Common myeloid progenitor, CD34-positive (primary cell): ENCODE data around the gene CDC20B.

Experiments
- CTCF ChIA-PET: fragments of 350-600 bp; sonication (Branson Sonifier 250); formaldehyde crosslinking; loops from one replicate; lab custom pipeline; 2021; ENCODE audit warnings: antibody characterized with exemption; lab: Charles Lee
- POLR2A ChIA-PET: fragments of 350-600 bp; sonication (Branson Sonifier 250); formaldehyde crosslinking; loops from one replicate; lab custom pipeline; 2021; ENCODE audit warnings: antibody characterized with exemption; lab: Charles Lee
- DNase-seq, 3 donors: peaks; one replicate each; pipeline versions ENCODE4 v3.0.0 to v3.0.0-alpha.2; 2013
- H3K27ac ChIP-seq, 2 experiments: 1 replicate in 1 of 2; 2 replicates in 1 of 2; pipeline ENCODE4 v1.7.0; 2013; ENCODE audit warnings: inconsistent platforms in 2 of 2, low read length in 2 of 2, mild to moderate bottlenecking in 2 of 2, low read depth in 1 of 2, moderate library complexity in 1 of 2; ENCODE audit not compliant: severe bottlenecking in 2 of 2, insufficient read depth in 1 of 2, poor library complexity in 1 of 2
- H3K27me3 ChIP-seq, 5 experiments: replicated peaks in 2 of 5; 1 replicate in 3 of 5; 2 replicates in 2 of 5; pipeline versions ENCODE4 v1.6.1 to v1.7.0; 2013; ENCODE audit warnings: low read length in 4 of 5, mild to moderate bottlenecking in 2 of 5, moderate library complexity in 2 of 5, inconsistent platforms in 1 of 5; ENCODE audit not compliant: insufficient read depth in 5 of 5, control insufficient read depth in 4 of 5
- H3K36me3 ChIP-seq, 4 experiments: 1 replicate in 2 of 4; 2 replicates in 2 of 4; pipeline versions ENCODE4 v1.6.1 to v1.7.0; 2013; ENCODE audit warnings: low read length in 3 of 4, control low read depth in 1 of 4, mild to moderate bottlenecking in 1 of 4; ENCODE audit not compliant: control insufficient read depth in 4 of 4, insufficient read depth in 4 of 4
- H3K4me1 ChIP-seq, 4 experiments: 1 replicate in 3 of 4; 2 replicates in 1 of 4; pipeline versions ENCODE4 v1.6.1 to v1.7.1; 2013; ENCODE audit warnings: low read length in 3 of 4, mild to moderate bottlenecking in 3 of 4, control low read depth in 1 of 4, inconsistent platforms in 1 of 4, moderate library complexity in 1 of 4; ENCODE audit not compliant: control insufficient read depth in 4 of 4, insufficient read depth in 4 of 4; ENCODE audit errors: control extremely low read depth in 1 of 4
- H3K4me3 ChIP-seq, 7 experiments: 1 replicate in 4 of 7; 2 replicates in 3 of 7; pipeline versions ENCODE4 v1.5.1 to v1.7.0; 2013; ENCODE audit warnings: mild to moderate bottlenecking in 7 of 7, low read length in 6 of 7, moderate library complexity in 6 of 7, inconsistent platforms in 2 of 7, low read depth in 2 of 7, control low read depth in 1 of 7; ENCODE audit not compliant: insufficient read depth in 4 of 7, control insufficient read depth in 1 of 7; ENCODE audit errors: extremely low read depth in 1 of 7
- H3K9me3 ChIP-seq, 5 experiments: 1 replicate in 4 of 5; 2 replicates in 1 of 5; pipeline versions ENCODE4 v1.6.1 to v1.7.1; 2013; ENCODE audit warnings: low read length in 4 of 5, mild to moderate bottlenecking in 2 of 5, inconsistent platforms in 1 of 5, low read depth in 1 of 5, moderate library complexity in 1 of 5; ENCODE audit not compliant: control insufficient read depth in 4 of 5, insufficient read depth in 2 of 5; ENCODE audit errors: control extremely low read depth in 1 of 5
- WGBS: methylation state at CpG from one replicate; pipeline ENCODE4 v1.1.5; 2013; ENCODE audit not compliant: insufficient coverage; 5-methylcytosine and 5-hydroxymethylcytosine counted together

The CDC20B gene

GRCh38 chr5:55205001-55205400, 32.0 kb upstream of the CDC20B start:
- no peak for DNase-seq
- H3K4me1 ChIP-seq, result no peaks in the 10 kb centered on the region
- ChIA-PET CTCF (interaction anchor here (1.1 kb wide), 1 partner anchor 29 kb away, joined by 3 read pairs; no protein-coding TSS in a partner anchor), POLR2A (no interaction called here)
- H3K4me3 ChIP-seq, result no peak overlapping the region
- peaks cover 2 to 25% (median 6%) of the 10 kb centered on the region in 5 experiments for H3K27me3 ChIP-seq
- no peaks in the 10 kb centered on the region for H3K36me3 ChIP-seq
- WGBS, result 0% methylated on average over 2 of the region's 2 CpGs
- H3K27ac ChIP-seq, result no peak overlapping the region
- H3K9me3 ChIP-seq, result no peaks in the 10 kb centered on the region

DNA sequence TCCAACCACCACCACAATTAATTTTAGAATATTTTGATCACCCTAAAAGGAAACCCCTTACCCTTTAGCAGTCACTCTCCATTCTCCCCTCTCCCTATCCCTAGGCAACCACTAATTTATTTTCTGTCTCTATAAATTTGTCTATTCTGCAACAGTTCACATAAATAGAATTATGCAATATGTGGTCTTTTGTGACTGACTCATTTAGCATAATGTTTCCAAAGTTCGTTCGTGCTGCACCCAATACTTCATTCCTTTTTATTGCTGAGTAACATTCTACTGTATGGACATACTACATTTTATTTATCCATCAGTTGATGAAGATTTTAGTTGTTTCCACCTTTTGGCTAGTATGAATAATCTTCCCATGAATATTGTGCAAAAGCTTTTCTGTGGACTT, 18.2 kb upstream of the CDC20B start:
- Histone ChIP-seq H3K4me1 (no peaks in the 10 kb centered on the region), H3K27ac (no peak overlapping the region), H3K27me3 (peaks cover 7 to 59% (median 8%) of the 10 kb centered on the region in 5 experiments), H3K9me3 (no peaks in the 10 kb centered on the region), H3K4me3 (no peak overlapping the region), H3K36me3 (no peaks in the 10 kb centered on the region)
- ChIA-PET POLR2A (no interaction called here), CTCF (interaction anchor here (1.0 to 1.9 kb wide), 2 partner anchors 16 to 22 kb away, joined by 3 to 5 read pairs; no protein-coding TSS in a partner anchor)
- no peak for DNase-seq
- no CpG with 5 or more reads among the region's 2 CpGs for WGBS

- peaks cover 7 to 65% (median 18%) of the 10 kb centered on the region in 5 experiments for H3K27me3 ChIP-seq
- H3K4me3 ChIP-seq, result no peak overlapping the region
- H3K36me3 ChIP-seq, result no peaks in the 10 kb centered on the region
- ChIA-PET POLR2A (no interaction called here), CTCF (interaction anchor here (1.0 to 2.7 kb wide), 7 partner anchors 8 to 39 kb away, joined by 3 to 9 read pairs (median 3); no protein-coding TSS in a partner anchor)
- peaks cover 0 to 1% (median 0%) of the 10 kb centered on the region in 5 experiments for H3K9me3 ChIP-seq
- H3K4me1 ChIP-seq, result no peaks in the 10 kb centered on the region
- DNase-seq, result no peak
- 94% methylated on average over 2 of the region's 6 CpGs for WGBS
- H3K27ac ChIP-seq, result no peak overlapping the region
These were observed 15.9 kb upstream of the CDC20B start for GRCh38 chr5:55188656-55189540.

GRCh38 chr5:55187370-55187769, 14.4 kb upstream of the CDC20B start:
- Histone ChIP-seq H3K27me3 (peaks cover 7 to 64% (median 16%) of the 10 kb centered on the region in 5 experiments), H3K36me3 (no peaks in the 10 kb centered on the region), H3K4me1 (no peaks in the 10 kb centered on the region), H3K27ac (no peak overlapping the region), H3K4me3 (no peak overlapping the region), H3K9me3 (peaks cover 0 to 5% (median 3%) of the 10 kb centered on the region in 5 experiments)
- POLR2A ChIA-PET, result interaction anchor here (0.7 kb wide), 1 partner anchor 434 kb away, joined by 4 read pairs; no protein-coding TSS in a partner anchor
- 65% methylated on average over 2 of the region's 4 CpGs for WGBS
- CTCF ChIA-PET, result interaction anchor here (0.6 to 1.7 kb wide), 9 partner anchors 9 to 51 kb away, joined by 3 to 7 read pairs (median 3); partner anchors contain the start of gene CDC20B
- DNase-seq, result peak in 2 of 3 donors; percentile 36 to 42

DNA sequence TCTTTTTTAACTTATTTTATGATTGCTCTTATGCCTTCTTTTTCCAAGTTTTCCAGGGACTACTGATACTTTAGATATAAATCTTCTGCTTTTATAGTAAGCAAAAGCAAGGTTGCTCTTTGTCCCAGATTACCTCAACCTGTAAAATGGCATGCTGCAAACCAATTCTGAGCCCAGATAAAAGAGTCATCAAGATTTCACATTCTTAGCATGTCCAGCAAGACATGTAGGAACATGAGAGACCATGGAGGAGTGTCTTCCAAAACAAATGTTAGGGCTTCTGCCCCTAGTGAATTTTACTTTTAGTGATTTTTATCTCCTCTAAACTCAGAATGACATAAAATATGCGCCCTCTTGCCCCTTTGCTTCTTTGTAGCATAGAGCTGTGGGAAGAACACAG, 7.0 kb upstream of the CDC20B start:
- no peak overlapping the region for H3K27ac ChIP-seq
- peaks cover 27 to 85% (median 31%) of the 10 kb centered on the region in 5 experiments for H3K27me3 ChIP-seq
- WGBS, result 100% methylated on average over 1 of the region's 1 CpG
- H3K4me3 ChIP-seq, result no peak overlapping the region
- H3K9me3 ChIP-seq, result peaks cover 0 to 5% (median 3%) of the 10 kb centered on the region in 5 experiments
- DNase-seq, result no peak
- H3K4me1 ChIP-seq, result peaks cover 5 to 16% (median 9%) of the 10 kb centered on the region in 4 experiments
- ChIA-PET POLR2A (no interaction called here), CTCF (interaction anchor here (1.4 to 1.7 kb wide), 2 partner anchors 9 to 10 kb away, joined by 3 to 9 read pairs; no protein-coding TSS in a partner anchor)
- no peaks in the 10 kb centered on the region for H3K36me3 ChIP-seq

GRCh38 chr5:55177078-55177477, 4.1 kb upstream of the CDC20B start:
- WGBS, result no CpG with 5 or more reads among the region's 2 CpGs

More at GRCh38 chr5:55177078-55177477, 4.1 kb upstream of the CDC20B start:
- no peak overlapping the region for H3K27ac ChIP-seq
- H3K36me3 ChIP-seq, result no peaks in the 10 kb centered on the region
- DNase-seq, result peak in 1 of 3 donors; percentile 6
- no peaks in the 10 kb centered on the region for H3K9me3 ChIP-seq
- POLR2A ChIA-PET, result no interaction called here
- no peak overlapping the region for H3K4me3 ChIP-seq
- CTCF ChIA-PET, result interaction anchor here (0.7 to 4.1 kb wide), 5 partner anchors 9 to 58 kb away, joined by 3 to 27 read pairs (median 4); partner anchors contain the start of gene CCNO
- H3K27me3 ChIP-seq, result peaks cover 25 to 91% (median 35%) of the 10 kb centered on the region in 5 experiments
- H3K4me1 ChIP-seq, result peaks cover 10 to 33% (median 24%) of the 10 kb centered on the region in 4 experiments
